SKM-1 (cell line): ENCODE measurements around the gene RASA4.
"Not testable (repeated sequence)": the region's sequence is repeated elsewhere in the genome, so short reads cannot be mapped to it uniquely, and the experiment has no call there.

Source experiments
- DNase-seq: peaks from one replicate; lab custom pipeline; 2025; ENCODE audit not compliant: unreplicated experiment; lab: John Stamatoyannopoulos, UW

RASA4 gene

DNA sequence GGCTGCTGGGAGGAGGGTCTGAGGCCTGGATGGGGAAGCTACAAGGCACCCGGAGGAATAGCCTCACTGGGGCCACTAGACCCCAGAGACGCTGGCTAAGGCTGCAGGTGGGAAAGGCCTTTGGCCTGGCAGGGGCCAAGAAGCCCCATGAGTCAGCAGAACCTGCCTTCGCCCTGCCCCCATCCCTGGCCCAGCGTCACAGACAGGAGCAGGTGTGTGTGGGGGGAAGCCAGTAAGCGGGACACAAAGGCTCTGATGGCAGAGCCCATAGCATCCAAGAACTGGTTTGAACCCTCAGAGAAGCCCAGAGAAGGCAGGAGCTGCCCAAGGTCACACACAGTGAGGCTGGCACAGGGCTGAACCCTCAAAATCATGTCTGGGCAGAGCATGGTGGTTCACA is 9.7 kb downstream of the RASA4 start:
- DNase-seq = not testable (repeated sequence)

DNA sequence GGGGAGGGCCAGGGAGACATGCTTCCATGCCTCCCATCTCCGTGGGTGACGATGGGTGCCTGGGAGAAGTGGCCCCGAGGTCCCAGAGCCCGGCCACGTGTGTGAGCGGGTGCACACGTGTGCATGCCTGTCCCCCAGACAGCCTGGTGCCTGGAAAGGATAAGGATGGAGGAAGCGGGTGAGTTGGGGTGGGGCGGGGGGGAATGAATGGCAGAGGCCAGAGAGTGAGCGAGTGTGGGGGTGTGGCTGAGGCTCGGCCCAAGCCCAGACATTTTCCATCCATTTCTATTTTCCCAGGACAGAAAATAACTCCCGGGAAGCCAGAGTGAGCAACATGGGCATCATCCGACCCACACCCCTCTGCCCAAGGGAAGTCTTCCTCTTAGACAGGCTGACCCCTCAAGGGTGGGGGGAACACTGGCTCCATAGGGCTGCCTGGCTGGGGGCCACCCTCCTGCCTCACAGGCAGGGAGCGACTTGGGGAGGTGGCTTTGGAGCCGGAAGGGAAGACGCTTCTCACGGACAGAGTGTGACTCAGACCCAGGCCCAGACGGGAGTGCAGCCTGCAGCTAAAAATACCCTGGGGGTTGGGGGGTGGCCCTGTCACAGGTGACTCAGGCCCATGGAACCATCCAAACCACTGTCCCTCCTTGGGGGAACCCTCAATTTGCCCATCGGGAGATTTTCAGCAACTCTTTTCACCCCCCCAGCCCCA is 12.0 kb downstream of the RASA4 start:
- not testable (repeated sequence) for DNase-seq

DNA sequence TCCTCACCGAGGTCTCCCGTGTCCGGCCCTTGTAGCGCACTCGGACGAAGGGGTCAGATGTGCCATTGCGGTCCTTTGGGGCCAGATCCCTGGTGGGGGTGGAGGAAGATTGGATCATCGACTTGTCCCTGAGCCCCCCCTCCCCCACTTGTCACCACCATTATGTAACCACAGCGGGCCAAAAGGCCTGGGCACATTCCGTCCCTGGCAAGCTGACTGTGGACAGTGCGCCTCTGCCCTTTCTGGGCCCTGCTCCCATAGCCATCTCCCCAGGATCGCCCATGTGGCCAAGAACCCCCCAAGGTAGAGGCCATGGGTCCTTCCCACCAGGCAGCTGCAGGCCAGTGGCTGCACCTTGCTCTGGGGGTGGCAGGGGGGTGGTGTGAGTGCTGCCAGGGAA is 14.2 kb downstream of the RASA4 start:
- DNase-seq = not testable (repeated sequence)

DNA sequence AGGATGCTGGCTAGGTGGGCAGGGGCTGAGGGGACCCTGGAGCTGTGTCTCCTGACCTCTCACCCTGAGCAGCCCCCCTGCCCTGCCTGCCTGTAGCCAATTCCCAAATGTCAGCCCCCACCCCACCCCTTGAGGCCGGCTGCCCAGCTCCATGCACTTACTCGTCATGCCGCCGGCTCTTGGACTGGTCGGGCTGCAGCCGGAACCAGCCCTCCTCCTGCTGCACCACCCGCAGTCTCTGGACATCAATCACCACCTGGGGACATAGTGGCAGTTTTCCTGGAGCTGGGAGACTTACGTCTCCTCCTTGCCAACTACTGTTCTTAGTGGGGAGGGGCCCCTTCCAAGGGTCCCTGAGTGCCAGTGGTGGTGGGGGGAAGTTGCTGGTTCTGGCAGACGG is 16.9 kb downstream of the RASA4 start:
- DNase-seq = not testable (repeated sequence)

DNA sequence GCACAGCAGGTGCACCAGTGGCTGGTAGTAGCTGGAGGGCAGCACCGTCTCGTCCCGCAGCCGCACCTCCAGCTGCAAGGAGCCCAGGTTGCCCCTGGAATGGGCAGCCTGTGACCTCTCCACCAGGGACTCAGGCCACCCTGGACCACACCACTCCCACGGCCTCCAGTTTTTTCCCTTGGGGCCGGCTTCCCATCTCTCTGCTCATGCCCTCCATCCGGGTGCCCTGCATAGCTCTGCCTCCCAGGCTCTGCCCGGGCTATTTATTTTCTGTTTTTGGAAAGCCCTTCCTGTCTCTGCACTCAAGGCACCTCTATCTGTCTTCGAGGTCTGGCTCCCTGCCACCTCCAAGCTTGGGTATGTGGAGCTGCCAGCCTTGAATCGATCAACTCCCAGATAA is 20.5 kb downstream of the RASA4 start:
- DNase-seq = not testable (repeated sequence)

DNA sequence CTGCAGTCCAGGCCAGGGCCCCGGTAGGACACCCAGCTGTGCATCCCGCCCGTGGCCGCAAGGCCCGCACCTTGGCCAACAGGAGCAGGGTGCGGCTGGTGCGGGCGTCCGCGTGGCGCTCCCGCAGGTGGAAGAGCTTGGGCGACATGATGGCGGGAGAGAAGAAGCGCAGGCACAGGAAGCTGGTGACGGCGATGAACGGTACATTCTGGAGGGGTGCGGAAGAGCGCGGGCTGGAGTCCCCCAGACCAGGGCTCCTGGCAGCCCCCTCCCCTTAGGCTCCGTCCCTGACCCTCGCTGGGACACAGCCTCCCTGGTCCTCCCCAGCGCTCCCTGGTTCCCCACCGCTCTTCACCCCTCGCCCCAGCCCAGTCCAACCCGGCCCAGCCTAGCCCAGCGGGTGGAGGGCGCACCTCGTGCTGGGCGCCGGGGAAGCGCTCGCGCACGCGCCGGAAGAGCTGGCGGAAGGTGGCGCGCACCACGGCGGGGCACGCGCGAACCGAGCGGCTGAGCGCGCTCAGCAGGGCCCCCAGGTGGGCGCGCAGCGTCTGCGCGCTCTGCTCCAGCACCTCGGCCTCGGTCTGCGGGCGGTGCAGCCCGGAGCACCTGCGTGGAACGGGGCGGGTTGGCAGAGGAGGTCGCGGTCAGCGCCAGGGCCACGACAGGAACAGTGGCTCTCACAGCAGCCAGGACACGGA is 22.8 kb downstream of the RASA4 start:
- DNase-seq = not testable (repeated sequence)

DNA sequence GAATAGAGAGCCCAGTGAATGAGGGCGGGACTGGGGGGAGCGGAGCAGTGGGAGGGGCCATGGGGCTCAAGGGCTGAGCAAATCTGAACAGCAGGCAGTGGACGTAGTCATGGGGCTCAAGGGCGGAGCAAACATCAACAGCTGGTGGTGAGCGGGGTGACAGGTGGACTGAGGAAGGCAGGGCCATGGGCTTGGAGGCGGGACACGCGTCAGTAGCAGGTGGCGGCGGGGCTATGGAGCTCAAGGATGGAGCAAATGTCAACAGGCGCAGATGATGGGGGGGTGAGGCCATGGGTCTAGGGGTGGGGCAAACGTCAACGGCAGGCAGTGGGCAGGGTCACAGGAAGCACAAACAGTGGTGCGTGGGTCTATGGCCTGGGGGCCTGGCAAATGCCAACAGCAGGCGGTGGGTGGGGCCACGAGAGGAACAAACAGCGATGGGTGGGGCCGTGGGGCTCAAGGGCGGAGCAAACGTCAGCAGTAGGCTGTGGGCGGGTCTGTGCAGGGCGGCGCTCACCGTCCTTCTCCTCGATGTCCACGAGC is 24.0 kb downstream of the RASA4 start:
- not testable (repeated sequence) for DNase-seq

DNA sequence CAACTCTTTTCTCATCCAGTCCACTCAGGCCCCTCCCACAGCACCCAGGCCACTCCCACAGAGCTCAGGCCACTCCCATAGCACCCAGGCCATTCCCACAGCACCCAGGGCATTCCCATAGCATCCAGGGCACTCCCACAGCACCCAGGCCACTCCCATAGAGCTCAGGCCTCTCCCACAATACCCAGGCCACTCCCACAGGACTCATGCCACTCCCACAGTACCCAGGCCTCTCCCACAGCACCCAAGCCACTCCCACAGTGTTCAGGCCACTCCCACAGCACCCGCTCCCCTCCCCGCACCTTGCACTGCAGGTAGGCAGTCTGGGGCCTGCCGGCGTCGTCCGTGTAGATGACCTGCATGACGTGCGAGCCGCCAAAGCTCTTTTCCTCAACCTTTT is 26.7 kb downstream of the RASA4 start:
- not testable (repeated sequence) for DNase-seq

DNA sequence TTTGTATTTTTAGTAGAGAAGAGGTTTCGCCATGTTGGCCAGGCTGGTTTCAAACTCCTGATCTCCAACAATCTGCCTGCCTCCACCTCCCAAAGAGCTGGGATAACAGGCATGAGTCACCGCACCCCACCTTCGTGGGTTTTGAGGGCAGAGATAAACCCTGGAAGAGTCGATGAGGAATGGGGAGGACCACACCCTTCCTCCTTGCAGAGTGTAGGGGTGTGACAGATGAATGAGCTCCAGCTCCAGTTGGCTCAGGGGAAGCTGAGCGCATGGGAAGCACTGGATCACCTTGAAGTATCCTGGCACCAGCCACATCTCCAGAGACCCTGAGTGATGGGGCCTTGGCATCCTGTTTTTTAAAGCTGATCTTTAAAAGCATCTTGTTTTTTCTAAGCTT is 33.1 kb downstream of the RASA4 start:
- DNase-seq = not testable (repeated sequence)

DNA sequence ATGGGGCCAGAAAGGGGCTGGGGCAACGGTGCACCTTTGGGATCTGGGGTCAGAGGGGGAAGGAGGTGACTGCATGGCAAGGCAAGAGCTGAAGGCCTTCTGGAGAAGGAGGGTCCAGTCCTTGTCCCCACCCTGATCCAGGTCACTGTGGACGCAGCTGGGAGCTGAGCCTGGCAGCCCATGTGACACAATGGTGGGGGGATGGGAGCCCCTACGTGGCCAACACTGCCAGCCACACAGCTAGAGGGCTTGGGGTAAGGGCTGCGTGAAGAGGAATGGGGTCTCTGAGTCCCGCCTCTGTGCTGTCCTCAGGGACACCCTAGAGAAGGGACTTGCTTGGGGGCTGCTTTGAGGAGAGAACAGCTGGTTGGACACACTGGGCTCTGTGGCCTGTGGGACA is 34.8 kb downstream of the RASA4 start:
- not testable (repeated sequence) for DNase-seq

DNA sequence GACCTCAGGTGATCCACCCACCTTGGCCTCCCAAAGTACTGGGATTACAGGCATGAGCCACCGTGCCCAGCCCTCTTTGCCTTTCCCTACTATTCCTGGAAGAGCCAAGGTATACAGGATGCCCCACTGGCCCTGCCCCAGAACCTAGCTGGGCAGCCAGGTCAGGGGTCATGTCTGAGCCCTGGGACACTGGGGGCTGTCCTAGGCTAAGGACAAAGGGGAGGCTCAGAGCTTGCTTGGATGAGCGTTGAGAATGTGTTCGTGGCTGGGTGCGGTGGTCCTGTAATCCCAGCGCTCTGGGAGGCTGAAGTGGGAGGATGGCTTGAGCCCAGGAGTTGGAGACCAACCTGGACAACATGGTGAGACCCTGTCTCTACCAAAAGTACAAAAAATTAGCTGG is 38.1 kb downstream of the RASA4 start:
- DNase-seq = not testable (repeated sequence)

DNA sequence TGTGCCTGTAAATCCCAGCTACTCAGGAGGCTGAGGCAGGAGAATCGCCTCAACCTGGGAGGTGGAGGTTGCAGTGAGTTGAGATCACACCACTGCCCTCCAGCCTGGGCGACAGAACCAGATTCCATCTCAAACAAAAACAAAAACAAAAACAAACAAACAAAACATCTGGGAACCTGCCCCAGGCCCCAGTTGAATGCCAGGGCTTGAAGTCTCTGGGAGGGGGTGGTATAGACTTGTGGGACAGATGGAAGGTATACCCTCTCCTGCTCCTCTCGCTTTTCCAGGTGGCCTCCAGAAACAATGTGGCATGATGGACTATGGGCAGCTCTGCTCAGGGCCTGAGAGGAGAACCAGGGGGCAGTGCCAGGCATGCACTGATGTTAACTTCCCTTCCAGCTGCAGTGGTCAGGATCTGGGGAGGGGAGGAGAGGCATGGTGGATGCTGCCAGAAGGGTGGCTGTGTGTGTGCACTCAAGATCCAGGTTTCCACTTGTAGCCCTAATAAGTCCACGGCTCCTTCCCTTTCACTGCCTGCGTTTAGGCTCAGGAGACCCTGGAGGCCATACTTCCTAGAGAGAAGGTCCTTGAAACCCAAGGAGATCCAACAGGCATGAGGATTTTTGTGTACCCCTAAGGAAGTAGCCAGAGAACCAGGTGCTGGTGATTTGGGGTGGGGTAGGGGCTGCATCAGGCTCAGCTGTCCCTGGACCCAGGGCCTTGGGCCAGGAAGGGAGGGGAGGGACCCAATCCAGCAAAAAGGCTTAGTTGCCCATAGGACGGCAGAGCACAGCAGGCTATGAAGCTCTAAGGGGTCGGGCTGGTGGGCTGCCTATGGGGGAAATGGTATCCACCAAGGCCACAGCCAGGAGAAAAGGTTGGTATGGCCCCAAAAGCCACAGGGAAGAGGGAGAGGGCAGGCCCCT is 39.0 kb downstream of the RASA4 start:
- not testable (repeated sequence) for DNase-seq

DNA sequence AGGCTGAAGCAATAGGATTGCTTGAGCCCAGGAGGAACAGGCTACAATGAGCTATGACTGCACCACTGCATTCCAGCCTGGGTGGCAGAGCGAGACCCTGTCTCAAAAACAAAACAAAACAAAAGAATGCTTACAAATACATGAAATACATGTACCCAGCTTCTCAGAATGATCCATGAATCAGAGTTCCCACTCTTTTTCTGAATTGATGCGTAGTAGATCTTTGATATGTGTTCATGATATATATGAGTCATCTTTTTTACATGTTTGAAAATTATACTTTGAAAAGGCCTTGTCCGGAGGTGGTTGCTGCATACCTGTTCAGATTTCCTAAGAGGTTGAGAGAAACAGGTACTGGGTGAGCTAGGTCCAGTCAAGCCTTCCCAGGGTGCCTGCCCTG is 40.2 kb downstream of the RASA4 start:
- not testable (repeated sequence) for DNase-seq

DNA sequence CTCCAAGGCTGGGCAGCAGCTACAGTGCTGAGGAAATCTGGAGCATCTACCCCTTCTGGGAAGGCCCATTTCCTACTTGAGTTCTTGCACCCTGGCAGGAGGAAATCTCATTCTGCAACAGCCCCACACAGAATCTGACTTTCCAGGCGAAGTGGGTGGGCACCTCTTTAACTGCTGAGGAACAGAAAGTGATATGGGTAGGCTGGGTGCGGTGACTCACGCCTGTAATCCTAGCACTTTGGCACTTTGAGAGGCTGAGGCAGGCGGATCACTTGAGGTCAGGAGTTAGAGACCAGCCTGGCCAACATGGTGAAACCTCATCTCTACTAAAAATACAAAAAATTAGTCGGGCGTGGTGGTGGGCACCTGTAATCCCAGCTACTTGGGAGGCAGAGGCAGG is 41.9 kb downstream of the RASA4 start:
- DNase-seq = not testable (repeated sequence)

DNA sequence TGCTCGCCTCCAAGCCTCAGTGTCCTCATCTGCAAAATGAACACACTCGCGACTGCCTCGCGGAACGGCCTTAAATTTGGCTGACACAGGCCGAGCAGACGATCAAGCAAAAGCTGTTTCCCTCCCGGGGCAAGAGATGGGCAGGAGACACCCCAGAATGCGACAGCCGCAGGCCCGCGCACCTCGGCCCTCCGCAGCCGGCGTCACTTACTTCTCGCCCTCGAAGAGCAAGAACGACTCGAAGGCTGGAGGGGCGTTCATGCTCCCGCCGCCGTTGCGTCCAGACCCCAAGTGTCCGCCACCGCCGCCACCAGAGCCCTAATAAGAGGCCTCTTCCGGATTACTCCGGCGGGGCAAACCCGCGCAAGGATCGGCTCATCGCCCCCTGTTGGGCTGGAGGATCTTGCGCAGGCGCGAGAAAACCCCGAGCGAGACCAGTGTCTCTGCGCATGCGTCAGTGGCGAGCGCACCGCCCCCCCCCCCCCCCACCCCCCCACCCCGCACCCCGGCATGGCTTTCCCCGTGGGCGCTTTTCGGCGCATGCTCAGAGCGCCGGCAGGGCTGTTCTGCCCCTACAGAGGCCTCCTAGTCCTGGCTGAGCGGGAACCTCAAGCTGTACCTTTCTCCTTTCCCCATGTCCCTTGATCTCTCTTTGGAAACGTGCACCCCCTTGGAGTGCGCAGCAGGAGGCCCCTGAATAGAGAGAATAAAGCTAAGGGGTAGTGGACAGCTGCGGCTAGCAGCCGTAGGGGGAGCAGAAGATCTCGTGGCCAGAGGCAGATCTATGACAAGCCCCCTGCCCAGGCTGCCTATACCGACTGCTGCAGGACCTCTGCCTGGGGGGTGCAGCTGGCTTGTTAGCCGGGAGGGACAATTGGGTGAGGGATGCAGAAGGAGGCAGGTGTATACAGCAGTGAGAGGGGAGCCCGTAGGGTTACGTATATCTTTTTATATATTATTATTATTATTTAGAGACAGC is 44.0 kb downstream of the RASA4 start, which contains the start of gene POLR2J3:
POLR2J3 (minus strand) TSS at position 323 of the 979 bp plus-strand sequence; CDS start at position 261, 62 bp downstream.
- DNase-seq = not testable (repeated sequence)

DNA sequence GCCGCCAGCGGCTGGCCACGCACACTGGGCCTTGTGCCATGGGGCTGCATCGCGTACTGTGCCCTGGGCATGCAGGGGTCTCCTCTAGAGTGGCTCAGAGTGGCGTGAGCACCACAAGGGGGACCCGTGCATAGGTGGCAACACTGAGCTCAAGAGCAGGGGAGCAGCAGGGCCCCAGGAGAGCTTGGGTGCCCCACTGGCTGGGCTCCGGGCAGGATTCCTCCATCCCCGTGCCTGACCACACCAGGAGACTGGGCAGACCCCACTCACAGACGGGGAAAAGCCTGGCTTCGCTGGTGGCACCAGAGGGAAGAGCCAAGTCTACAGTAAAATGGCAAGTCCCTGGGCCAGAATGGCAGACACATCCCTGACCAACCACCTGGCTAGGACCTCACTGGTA is 47.9 kb downstream of the RASA4 start:
- not testable (repeated sequence) for DNase-seq

DNA sequence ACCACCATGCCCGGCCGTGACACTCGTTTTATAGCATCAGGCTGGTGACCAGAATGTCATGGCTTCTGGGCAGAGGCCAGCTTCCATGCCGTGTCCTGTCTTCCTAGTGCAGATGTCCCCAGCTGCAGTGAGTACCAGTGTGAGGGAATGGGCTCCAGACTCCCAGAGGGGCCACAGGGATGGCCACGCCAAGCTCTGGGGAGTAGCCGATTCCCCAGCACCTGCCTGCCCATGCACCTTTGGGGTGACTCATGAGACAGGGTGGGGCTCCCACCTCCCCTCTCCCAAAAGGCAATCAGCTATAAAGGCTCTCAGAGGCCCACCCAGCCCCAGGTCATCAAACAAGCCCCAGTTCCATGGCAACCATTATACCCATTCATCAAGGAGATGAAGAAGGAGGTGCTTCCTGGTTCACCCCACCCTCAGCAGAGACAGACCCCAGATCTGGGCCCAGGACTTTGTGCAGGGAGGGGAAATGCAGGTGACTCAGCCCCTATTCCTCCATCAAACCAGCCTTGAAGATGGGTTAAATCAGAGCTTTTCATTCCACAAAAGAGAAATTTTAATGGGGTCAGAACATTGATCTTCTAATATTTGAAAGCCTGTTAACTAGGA is 65.6 kb downstream of the RASA4 start, which contains the start of gene SPDYE2:
SPDYE2 (plus strand) TSS at position 419 of the 615 bp plus-strand sequence. CDS start 2,030 bp downstream, outside the sequence.
- DNase-seq = not testable (repeated sequence)

DNA sequence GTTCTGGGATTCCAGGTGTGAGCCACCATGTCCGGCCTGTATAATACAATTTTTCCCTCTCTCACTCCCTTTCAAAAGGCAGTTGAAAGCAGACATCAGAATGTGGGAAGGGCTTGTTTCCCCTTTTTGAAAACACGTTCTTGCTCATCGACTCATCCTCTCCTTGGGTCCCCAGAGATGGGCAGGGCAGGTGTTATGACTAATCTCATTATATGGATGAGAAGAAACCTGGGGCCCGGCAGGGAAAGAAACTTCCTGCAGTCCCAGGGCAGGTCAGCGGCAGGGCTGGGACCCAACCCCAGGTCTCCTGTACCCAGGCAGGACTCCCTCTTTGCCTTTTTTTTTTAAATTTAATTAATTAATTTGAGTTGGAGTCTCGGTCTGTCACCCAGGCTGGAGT is 70.2 kb downstream of the RASA4 start:
- not testable (repeated sequence) for DNase-seq

DNA sequence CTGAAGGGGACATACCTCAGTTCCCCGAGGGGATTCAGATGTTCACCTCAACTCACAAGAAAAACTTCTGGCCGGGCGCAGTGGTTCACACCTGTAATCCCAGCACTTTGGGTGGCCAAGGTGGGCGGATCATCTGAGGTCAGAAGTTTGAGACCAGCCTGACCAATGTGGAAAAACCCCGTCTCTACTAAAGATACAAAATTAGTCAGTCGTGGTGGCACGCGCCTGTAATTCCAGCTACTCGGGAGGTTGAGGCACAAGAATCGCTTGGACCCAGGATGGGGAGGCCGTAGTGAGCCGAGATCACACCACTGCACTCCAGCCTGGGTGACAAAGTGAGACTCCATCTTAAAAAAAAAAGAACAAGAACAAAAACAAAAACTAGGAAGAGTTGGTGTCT is 71.3 kb downstream of the RASA4 start:
- DNase-seq = not testable (repeated sequence)
